Measurements from ENCODE around the gene TMOD2.
A peak's percentile ranks its signal among the peaks of the same experiment; 100 is the strongest.

TMOD2 gene

DNA sequence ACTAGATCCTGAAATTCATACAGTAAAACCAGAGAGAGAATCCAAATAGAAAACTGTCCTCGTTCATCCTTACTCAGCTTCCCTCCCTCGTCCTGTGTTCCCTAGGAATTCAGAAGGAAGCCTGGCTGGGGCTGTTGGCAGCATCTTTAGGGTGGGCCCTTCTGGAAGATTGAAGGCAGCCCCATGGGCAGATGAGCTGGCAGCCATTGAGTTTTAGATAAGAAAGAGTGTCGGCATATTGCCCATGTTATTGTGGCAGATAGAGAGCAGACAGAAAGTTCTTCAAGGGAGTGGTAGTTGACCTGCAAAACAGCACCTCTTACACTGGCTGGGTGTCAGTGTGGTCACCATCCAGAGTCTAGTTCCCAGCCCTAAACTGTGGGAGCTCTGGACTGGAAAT, 23.5 kb downstream of the TMOD2 start:
- ChIA-PET CTCF (interaction anchor here (1.3 to 5.3 kb wide), 9 partner anchors 13 to 128 kb away, joined by 4 to 168 read pairs (median 23); partner anchors contain the start of gene TMOD2), POLR2A (no interaction called here)
- no peak for DNase-seq (ENCODE audit: extremely low spot score)
- TF ChIP-seq CTCF (IDR thresholded peaks at IDR 0.05; ENCODE audit: control extremely low read depth, extremely low read depth, low read depth, missing control alignments): no peak

DNA sequence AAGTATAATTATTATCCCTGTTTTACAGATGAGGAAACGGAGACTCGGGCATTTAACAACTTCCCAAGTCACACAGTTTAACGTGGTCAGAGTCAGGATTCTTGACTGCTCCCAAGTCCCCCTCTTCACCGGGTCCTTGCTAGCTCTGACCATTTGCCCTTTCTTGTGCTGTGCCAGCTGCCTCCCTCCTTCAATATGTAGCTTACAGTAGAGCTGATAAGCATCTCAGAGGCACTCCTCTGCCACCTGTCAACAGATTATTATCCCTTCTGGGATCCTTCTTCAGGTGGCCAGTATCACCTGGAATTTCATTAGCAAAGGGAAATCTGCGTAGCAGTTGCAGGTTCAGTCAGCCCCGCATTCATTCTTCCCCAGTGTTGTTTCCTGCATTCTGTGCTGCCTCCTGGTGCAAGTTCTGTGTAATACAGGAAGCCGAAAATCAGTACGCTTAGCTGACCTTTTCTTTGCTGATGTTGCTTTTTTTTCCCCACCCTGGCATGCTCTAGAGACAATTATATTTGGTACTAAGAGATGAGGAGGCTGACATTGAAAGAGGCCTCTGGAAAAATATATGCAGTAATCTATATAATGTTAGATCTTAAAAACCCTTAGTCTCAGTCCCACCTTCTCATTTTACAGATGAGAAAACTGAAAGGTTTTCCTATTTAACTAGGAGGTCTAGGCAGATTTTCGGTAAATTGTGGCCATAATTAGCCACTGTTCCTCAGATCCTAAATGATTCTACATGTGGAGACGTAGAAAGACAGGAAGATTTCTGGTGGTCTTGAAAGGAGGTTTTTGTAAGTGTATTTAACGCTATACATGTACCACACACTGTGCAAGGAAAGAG, 24.8 kb downstream of the TMOD2 start:
- peak; percentile 76 for TF ChIP-seq CTCF (IDR thresholded peaks at IDR 0.05; ENCODE audit: control extremely low read depth, extremely low read depth, low read depth, missing control alignments)
- POLR2A ChIA-PET: no interaction called here
- CTCF ChIA-PET: interaction anchor here (0.7 to 5.3 kb wide), 59 partner anchors 9 to 495 kb away, joined by 3 to 168 read pairs (median 5); partner anchors contain the start of genes DMXL2, LYSMD2, SCG3 and TMOD2
- peak; percentile 56 for DNase-seq (ENCODE audit: extremely low spot score)

- peak; percentile 73 for TF ChIP-seq CTCF (IDR thresholded peaks at IDR 0.05; ENCODE audit: control extremely low read depth, extremely low read depth, low read depth, missing control alignments)
Observed at GRCh38 chr15:51776952-51777569, 25.7 kb downstream of the TMOD2 start.

GRCh38 chr15:51780636-51781035, 29.2 kb downstream of the TMOD2 start:
- ChIA-PET POLR2A (interaction anchor here (0.6 kb wide), 1 partner anchor 327 kb away, joined by 3 read pairs; no protein-coding TSS in a partner anchor), CTCF (interaction anchor here (1.3 to 3.2 kb wide), 3 partner anchors 31 to 133 kb away, joined by 3 to 31 read pairs (median 3); no protein-coding TSS in a partner anchor)
- no peak for TF ChIP-seq CTCF (IDR thresholded peaks at IDR 0.05; ENCODE audit: control extremely low read depth, extremely low read depth, low read depth, missing control alignments)
- no peak for DNase-seq (ENCODE audit: extremely low spot score)

More at GRCh38 chr15:51776952-51777569, 25.7 kb downstream of the TMOD2 start:
- peak; percentile 70 for DNase-seq (ENCODE audit: extremely low spot score)
- POLR2A ChIA-PET: no interaction called here
- CTCF ChIA-PET: interaction anchor here (0.6 to 5.3 kb wide), 55 partner anchors 8 to 496 kb away, joined by 3 to 168 read pairs (median 5); partner anchors contain the start of genes DMXL2, LYSMD2, SCG3 and TMOD2

GRCh38 chr15:51781506-51781905, 30.1 kb downstream of the TMOD2 start:
- ChIA-PET CTCF (interaction anchor here (1.3 to 3.2 kb wide), 3 partner anchors 32 to 133 kb away, joined by 3 to 31 read pairs (median 3); no protein-coding TSS in a partner anchor), POLR2A (no interaction called here)
- no peak for DNase-seq (ENCODE audit: extremely low spot score)
- TF ChIP-seq CTCF (IDR thresholded peaks at IDR 0.05; ENCODE audit: control extremely low read depth, extremely low read depth, low read depth, missing control alignments): no peak

GRCh38 chr15:51782357-51782896, 31.0 kb downstream of the TMOD2 start:
- DNase-seq (ENCODE audit: extremely low spot score): no peak
- TF ChIP-seq CTCF (IDR thresholded peaks at IDR 0.05; ENCODE audit: control extremely low read depth, extremely low read depth, low read depth, missing control alignments): no peak
- ChIA-PET CTCF (no interaction called here), POLR2A (no interaction called here)

All from GM10248 (cell line).